ENCODE results near the gene EXOSC2. TPM values are rescaled to one million over a fixed set of nuclear protein-coding genes. Genes with fewer than 3 reads are reported as not detected.

EXOSC2 gene
- total and polyA plus RNA-seq, 8 donors: 17.5 to 56.4 (median 51.3) TPM

DNA sequence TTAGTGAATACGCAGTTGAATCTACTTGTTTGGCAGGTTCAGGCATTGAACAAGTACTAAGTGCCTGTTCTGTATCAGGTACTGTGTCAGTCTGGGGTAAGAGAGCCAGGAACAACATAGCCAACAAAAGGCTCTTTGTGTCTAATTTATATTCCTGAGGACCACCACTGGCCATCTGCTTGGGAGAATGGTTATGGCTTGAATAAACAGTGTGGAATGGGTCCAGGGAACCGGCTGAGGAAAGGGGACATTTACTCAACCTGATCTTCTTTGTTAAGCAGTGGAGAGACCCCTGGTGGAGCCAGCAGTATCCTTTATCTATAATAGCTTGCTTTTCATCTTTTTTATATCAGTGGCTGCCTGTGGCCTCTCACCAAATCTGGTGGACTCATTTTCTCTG, 38.6 kb downstream of the EXOSC2 start:
- intact Hi-C loops (cut with DNase I): no loop called here
- Histone ChIP-seq H3K36me3 (no peaks in the 10 kb centered on the region), H3K9me3 (no peaks in the 10 kb centered on the region), H3K27ac (peak overlapping the region; percentile 36 to 53), H3K27me3 (no peaks in the 10 kb centered on the region), H3K4me3 (no peak overlapping the region), H3K4me1 (peaks cover 6 to 9% of the 10 kb centered on the region in 2 donors)
- DNase-seq: no peak
- TF ChIP-seq, protein P1, sequence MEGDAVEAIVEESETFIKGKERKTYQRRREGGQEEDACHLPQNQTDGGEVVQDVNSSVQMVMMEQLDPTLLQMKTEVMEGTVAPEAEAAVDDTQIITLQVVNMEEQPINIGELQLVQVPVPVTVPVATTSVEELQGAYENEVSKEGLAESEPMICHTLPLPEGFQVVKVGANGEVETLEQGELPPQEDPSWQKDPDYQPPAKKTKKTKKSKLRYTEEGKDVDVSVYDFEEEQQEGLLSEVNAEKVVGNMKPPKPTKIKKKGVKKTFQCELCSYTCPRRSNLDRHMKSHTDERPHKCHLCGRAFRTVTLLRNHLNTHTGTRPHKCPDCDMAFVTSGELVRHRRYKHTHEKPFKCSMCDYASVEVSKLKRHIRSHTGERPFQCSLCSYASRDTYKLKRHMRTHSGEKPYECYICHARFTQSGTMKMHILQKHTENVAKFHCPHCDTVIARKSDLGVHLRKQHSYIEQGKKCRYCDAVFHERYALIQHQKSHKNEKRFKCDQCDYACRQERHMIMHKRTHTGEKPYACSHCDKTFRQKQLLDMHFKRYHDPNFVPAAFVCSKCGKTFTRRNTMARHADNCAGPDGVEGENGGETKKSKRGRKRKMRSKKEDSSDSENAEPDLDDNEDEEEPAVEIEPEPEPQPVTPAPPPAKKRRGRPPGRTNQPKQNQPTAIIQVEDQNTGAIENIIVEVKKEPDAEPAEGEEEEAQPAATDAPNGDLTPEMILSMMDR (IDR thresholded peaks at IDR 0.05): no peak
- ATAC-seq: peak; percentile 52

DNA sequence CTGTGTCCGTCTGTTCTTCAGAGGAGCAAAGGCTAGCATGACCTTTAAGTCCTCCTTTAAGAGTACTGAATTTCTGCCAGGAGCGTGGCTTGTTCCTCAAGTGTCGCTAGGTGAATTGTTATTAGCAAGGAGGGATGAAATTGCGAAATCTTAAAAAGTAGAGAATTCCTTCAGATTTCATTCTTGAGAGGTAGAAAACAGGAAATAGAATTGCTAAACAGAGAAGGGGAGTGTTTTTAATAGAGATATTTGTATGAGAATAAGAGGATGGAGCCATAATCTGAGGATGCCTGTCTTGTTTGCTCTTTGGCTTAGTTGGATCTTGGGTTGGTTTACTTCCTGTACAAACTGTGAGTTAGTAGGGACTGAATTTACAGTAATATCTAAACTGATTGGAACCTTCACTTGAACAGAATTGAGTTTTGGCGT, 39.2 kb downstream of the EXOSC2 start:
- H3K27ac ChIP-seq: peak overlapping the region; percentile 36 to 53
- H3K9me3 ChIP-seq: no peaks in the 10 kb centered on the region
- peaks cover 6 to 9% of the 10 kb centered on the region in 2 donors for H3K4me1 ChIP-seq
- intact Hi-C loops (cut with DNase I): no loop called here
- no peak overlapping the region for H3K4me3 ChIP-seq
- no peaks in the 10 kb centered on the region for H3K36me3 ChIP-seq
- TF ChIP-seq, protein P1 (IDR thresholded peaks at IDR 0.05): no peak
- no peak for DNase-seq
- H3K27me3 ChIP-seq: no peaks in the 10 kb centered on the region
- ATAC-seq: peak; percentile 84

DNA sequence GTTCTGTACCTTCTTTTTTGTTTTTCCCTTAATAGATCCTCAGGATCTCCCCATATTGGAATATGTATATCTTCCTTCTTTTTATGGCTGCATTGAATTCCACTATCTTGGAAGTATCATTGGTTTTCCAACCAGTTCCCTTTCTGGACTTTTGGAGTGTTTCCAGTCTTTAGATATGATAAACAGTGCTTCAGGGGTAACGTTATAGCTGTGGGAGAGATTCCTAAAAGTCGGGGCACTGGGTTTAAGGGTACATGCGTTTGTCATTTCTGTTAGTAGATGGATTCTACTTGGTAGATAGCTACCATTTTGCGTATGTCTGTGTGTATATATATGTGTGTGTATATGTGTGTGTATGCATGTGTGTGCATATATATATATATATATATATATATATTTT, 42.0 kb downstream of the EXOSC2 start:
- Histone ChIP-seq H3K4me1 (peaks cover 6 to 9% of the 10 kb centered on the region in 2 donors), H3K27ac (no peak overlapping the region), H3K27me3 (no peaks in the 10 kb centered on the region), H3K4me3 (no peak overlapping the region), H3K36me3 (no peaks in the 10 kb centered on the region), H3K9me3 (no peaks in the 10 kb centered on the region)
- TF ChIP-seq, protein P1 (IDR thresholded peaks at IDR 0.05): no peak
- DNase-seq: no peak
- intact Hi-C loops (cut with DNase I): no loop called here
- no peak for ATAC-seq

DNA sequence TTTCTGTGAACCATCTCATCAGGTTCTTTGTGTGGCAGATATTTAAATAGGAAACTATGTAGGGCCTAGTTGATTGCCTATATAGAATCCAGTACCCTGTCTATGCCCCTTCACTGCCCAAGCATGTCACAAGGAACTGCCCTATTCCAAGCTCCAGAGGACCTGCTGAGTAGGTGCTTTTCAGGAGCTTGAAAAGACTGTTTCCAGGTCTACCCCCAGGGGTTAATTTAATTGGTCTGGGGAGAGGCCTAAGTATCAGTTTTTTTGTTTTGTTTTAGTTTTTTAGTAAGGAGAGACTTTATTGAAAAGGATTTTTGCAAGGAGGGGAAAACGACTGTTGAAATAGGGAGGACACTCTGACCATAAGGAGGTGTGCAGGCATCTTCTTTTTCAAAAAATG, 43.3 kb downstream of the EXOSC2 start:
- intact Hi-C loops (cut with DNase I): no loop called here
- Histone ChIP-seq H3K27me3 (no peaks in the 10 kb centered on the region), H3K4me1 (peaks cover 6 to 9% of the 10 kb centered on the region in 2 donors), H3K36me3 (no peaks in the 10 kb centered on the region), H3K4me3 (no peak overlapping the region), H3K27ac (no peak overlapping the region), H3K9me3 (no peaks in the 10 kb centered on the region)
- TF ChIP-seq, protein P1 (IDR thresholded peaks at IDR 0.05): no peak
- DNase-seq: no peak
- no peak for ATAC-seq

DNA sequence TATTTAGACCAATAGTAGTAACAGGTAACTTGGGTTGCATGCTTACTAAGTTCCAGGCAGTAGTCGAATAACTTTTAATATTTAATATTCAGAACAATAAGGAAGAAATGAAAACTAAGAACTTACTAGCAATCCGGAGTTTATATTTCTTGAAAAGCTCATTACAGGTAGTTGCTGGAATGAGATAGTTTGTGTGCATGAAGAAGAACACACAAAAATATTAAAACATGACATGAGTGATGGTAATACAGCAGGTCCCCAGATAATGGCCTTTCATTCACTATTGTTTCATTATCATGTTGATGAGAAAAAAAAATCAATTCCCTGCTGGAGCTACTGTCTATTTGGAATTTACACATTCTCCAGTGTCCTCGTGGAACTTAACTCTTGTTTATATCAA, 44.7 kb downstream of the EXOSC2 start:
- no peak overlapping the region for H3K27ac ChIP-seq
- H3K4me3 ChIP-seq: no peak overlapping the region
- no peaks in the 10 kb centered on the region for H3K9me3 ChIP-seq
- DNase-seq (no peak), ATAC-seq (no peak)
- H3K4me1 ChIP-seq: peaks cover 0 to under 1% of the 10 kb centered on the region in 2 donors
- no peaks in the 10 kb centered on the region for H3K36me3 ChIP-seq
- intact Hi-C loops (cut with DNase I): no loop called here
- no peaks in the 10 kb centered on the region for H3K27me3 ChIP-seq
- TF ChIP-seq, protein P1 (IDR thresholded peaks at IDR 0.05): no peak

Measured in left lung (tissue), 10 donors.